OCI-LY7 (cell line): ENCODE results near the gene SGMS1.

ENCODE experiments used
- CTCF ChIP-seq: fragments of 200-600 bp; sonication (generic); conservative IDR thresholded peaks from 2 replicates; pipeline ENCODE4 v1.5.1; 2014; ENCODE audit warnings: mild to moderate bottlenecking, antibody characterized with exemption, low read length, moderate library complexity, mixed read lengths
- EZH2phosphoT487 ChIP-seq: fragments of 200-600 bp; sonication (generic); IDR thresholded peaks from 2 replicates; pipeline ENCODE4 v1.6.1; 2018; ENCODE audit warnings: low read depth, borderline replicate concordance, mild to moderate bottlenecking, mixed run types, antibody characterized with exemption, low read length, moderate library complexity, mixed read lengths

DNA sequence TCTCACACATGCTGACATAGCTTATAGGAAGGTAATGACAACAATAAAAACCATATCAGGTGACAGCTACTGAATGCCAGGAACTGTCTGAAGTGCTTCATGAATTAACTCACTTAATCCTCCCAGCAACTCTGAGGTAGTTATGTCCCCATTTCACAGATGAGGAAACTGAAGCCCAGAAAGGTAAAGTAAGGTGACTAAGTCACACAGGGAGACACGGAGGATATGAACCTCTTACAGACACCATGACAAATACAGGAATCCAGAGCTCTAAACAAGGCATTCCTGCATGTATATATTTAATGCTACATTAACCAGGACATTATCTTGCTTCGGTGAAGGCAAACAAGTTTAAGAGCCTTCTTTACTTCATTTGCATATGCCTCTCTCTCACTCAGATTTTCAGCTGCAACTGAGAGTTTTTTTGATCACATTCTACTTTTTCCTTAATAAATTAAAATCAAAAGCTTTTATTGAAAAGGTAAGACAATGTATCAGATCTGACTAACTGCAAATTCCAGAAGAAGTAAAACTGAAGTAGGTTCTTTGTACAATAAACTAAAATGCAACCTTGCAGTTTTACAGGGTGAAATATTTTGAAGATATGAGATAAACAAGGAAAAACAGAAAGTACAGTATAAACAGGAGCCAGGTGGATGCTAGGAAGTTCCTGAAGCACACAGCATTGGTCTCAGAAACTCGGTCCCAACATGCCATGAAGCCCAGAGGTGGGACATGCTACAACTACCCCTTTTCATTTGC lies 79.5 kb downstream of the SGMS1 start:
- TF ChIP-seq CTCF (no peak), EZH2phosphoT487 (no peak)
